ENCODE results near the gene UBAC2. TPM values are rescaled to one million over a fixed set of nuclear protein-coding genes. Genes with fewer than 3 reads are reported as not detected.
"Not testable (repeated sequence)": the region's sequence is repeated elsewhere in the genome, so short reads cannot be mapped to it uniquely, and the experiment has no call there.

Gene UBAC2
- total and polyA plus RNA-seq, 4 donors = 49.9 to 77.1 (median 53.7) TPM

- WGBS, 2 donors = 78 to 85% methylated on average over 13 of the region's 13 CpGs
- ATAC-seq (ENCODE audit: insufficient read depth, low FRiP score) = no peak
- Histone ChIP-seq H3K4me3 (no peak overlapping the region), H3K27me3 (ENCODE audit: control insufficient read depth in 3 of 3, insufficient read depth in 3 of 3, low read length in 2 of 3) (no peaks in the 10 kb centered on the region), H3K36me3 (ENCODE audit: control insufficient read depth in 4 of 4, insufficient read depth in 4 of 4, low read length in 4 of 4) (no peaks in the 10 kb centered on the region), H3K27ac (ENCODE audit: low read depth in 1 of 2, low read length in 1 of 2) (no peak overlapping the region), H3K9ac (ENCODE audit: insufficient read depth in 1 of 2, low read length in 2 of 2) (no peak overlapping the region), H3K9me3 (ENCODE audit: control insufficient read depth in 4 of 4, insufficient read depth in 3 of 4, low read length in 3 of 4) (no peaks in the 10 kb centered on the region), H3K4me1 (ENCODE audit: control insufficient read depth in 5 of 5, insufficient read depth in 5 of 5, low read length in 5 of 5) (no peaks in the 10 kb centered on the region)
- no peak for DNase-seq
- TF ChIP-seq CTCF (IDR thresholded peaks at IDR 0.05; ENCODE audit: control extremely low read depth, extremely low read depth) = no peak
These were observed 191.9 kb downstream of the UBAC2 start for GRCh38 chr13:99392470-99393135.

- DNase-seq; H3K9me3 ChIP-seq (ENCODE audit: control insufficient read depth in 4 of 4, insufficient read depth in 3 of 4, low read length in 3 of 4); H3K27ac ChIP-seq (ENCODE audit: low read depth in 1 of 2, low read length in 1 of 2); H3K9ac ChIP-seq (ENCODE audit: insufficient read depth in 1 of 2, low read length in 2 of 2); H3K27me3 ChIP-seq (ENCODE audit: control insufficient read depth in 3 of 3, insufficient read depth in 3 of 3, low read length in 2 of 3); ATAC-seq (ENCODE audit: insufficient read depth, low FRiP score); H3K4me3 ChIP-seq; H3K36me3 ChIP-seq (ENCODE audit: control insufficient read depth in 4 of 4, insufficient read depth in 4 of 4, low read length in 4 of 4); H3K4me1 ChIP-seq (ENCODE audit: control insufficient read depth in 5 of 5, insufficient read depth in 5 of 5, low read length in 5 of 5): not testable (repeated sequence)
- 96 to 98% methylated on average over 7 of the region's 7 CpGs for WGBS, 2 donors
These were observed 192.7 kb downstream of the UBAC2 start for GRCh38 chr13:99393391-99393790.

GRCh38 chr13:99393791-99394735 is 193.4 kb downstream of the UBAC2 start:
- H3K4me1 ChIP-seq (ENCODE audit: control insufficient read depth in 5 of 5, insufficient read depth in 5 of 5, low read length in 5 of 5) = no peaks in the 10 kb centered on the region
- H3K27ac ChIP-seq (ENCODE audit: low read depth in 1 of 2, low read length in 1 of 2) = no peak overlapping the region
- H3K9me3 ChIP-seq (ENCODE audit: control insufficient read depth in 4 of 4, insufficient read depth in 3 of 4, low read length in 3 of 4) = no peaks in the 10 kb centered on the region
- WGBS, 2 donors = 94 to 95% methylated on average over 21 of the region's 21 CpGs
- no peak for ATAC-seq (ENCODE audit: insufficient read depth, low FRiP score)
- H3K4me3 ChIP-seq = no peak overlapping the region
- no peak for DNase-seq
- H3K36me3 ChIP-seq (ENCODE audit: control insufficient read depth in 4 of 4, insufficient read depth in 4 of 4, low read length in 4 of 4) = no peaks in the 10 kb centered on the region
- H3K27me3 ChIP-seq (ENCODE audit: control insufficient read depth in 3 of 3, insufficient read depth in 3 of 3, low read length in 2 of 3) = no peaks in the 10 kb centered on the region
- no peak overlapping the region for H3K9ac ChIP-seq (ENCODE audit: insufficient read depth in 1 of 2, low read length in 2 of 2)
- no peak for TF ChIP-seq CTCF (IDR thresholded peaks at IDR 0.05; ENCODE audit: control extremely low read depth, extremely low read depth)

- WGBS, 2 donors = 95 to 97% methylated on average over 11 of the region's 11 CpGs
- DNase-seq = no peak
- no peaks in the 10 kb centered on the region for H3K9me3 ChIP-seq (ENCODE audit: control insufficient read depth in 4 of 4, insufficient read depth in 3 of 4, low read length in 3 of 4)
- H3K27me3 ChIP-seq (ENCODE audit: control insufficient read depth in 3 of 3, insufficient read depth in 3 of 3, low read length in 2 of 3) = no peaks in the 10 kb centered on the region
- no peak overlapping the region for H3K9ac ChIP-seq (ENCODE audit: insufficient read depth in 1 of 2, low read length in 2 of 2)
- TF ChIP-seq CTCF (IDR thresholded peaks at IDR 0.05; ENCODE audit: control extremely low read depth, extremely low read depth) = no peak
- no peak overlapping the region for H3K27ac ChIP-seq (ENCODE audit: low read depth in 1 of 2, low read length in 1 of 2)
- no peaks in the 10 kb centered on the region for H3K4me1 ChIP-seq (ENCODE audit: control insufficient read depth in 5 of 5, insufficient read depth in 5 of 5, low read length in 5 of 5)
- no peaks in the 10 kb centered on the region for H3K36me3 ChIP-seq (ENCODE audit: control insufficient read depth in 4 of 4, insufficient read depth in 4 of 4, low read length in 4 of 4)
- no peak for ATAC-seq (ENCODE audit: insufficient read depth, low FRiP score)
- no peak overlapping the region for H3K4me3 ChIP-seq
These were observed 194.8 kb downstream of the UBAC2 start for GRCh38 chr13:99395436-99395835.
